PC-9 (cell line): Measurements from ENCODE around the gene CHPT1. TPM values are rescaled to one million over a fixed set of nuclear protein-coding genes. Genes with fewer than 3 reads are reported as not detected.

Experiments used
- BruUV-seq: library from RNA; stranded (reverse); fragments of 400-500 nt; replicated peaks from 2 replicates; lab custom pipeline; 2021; lab: Mats Ljungman, UMichigan
- CTCF ChIA-PET: fragments of 300-600 bp; sonication (Branson Sonifier 250); formaldehyde crosslinking; loops from one replicate; lab custom pipeline; 2022; ENCODE audit warnings: antibody characterized with exemption; lab: Charles Lee
- POLR2A ChIA-PET: fragments of 300-600 bp; sonication (Branson Sonifier 250); formaldehyde crosslinking; loops from one replicate; lab custom pipeline; 2022; ENCODE audit warnings: antibody characterized with exemption; ENCODE audit not compliant: unreplicated experiment; lab: Charles Lee
- DNase-seq, 2 experiments: peaks; one replicate each; pipeline versions ENCODE4 v3.0.0 to v3.0.0-alpha.2; 2015 to 2022; ENCODE audit warnings: mixed read lengths in 1 of 2
- H2AFZ ChIP-seq: fragments of 200-600 bp; sonication (generic); 2 replicates; pipeline ENCODE4 v1.8.1; 2017; ENCODE audit warnings: antibody characterized with exemption
- H3F3A ChIP-seq: fragments of 200-600 bp; sonication (generic); 2 replicates; pipeline ENCODE4 v1.8.1; 2017; ENCODE audit warnings: antibody characterized with exemption, mild to moderate bottlenecking, low read depth; ENCODE audit not compliant: insufficient read depth
- H3K27ac ChIP-seq: fragments of 200-600 bp; sonication (generic); 2 replicates; pipeline ENCODE4 v1.6.1; 2016; ENCODE audit warnings: mixed run types
- H3K27me3 ChIP-seq: fragments of 200-600 bp; sonication (generic); 2 replicates; pipeline ENCODE4 v1.6.1; 2016; ENCODE audit warnings: low read depth, mixed run types; ENCODE audit not compliant: insufficient read depth
- H3K36me3 ChIP-seq: fragments of 200-600 bp; sonication (generic); 2 replicates; pipeline ENCODE4 v1.6.1; 2016; ENCODE audit warnings: low read depth, mixed run types
- H3K4me1 ChIP-seq: fragments of 200-600 bp; sonication (generic); replicated peaks from 2 replicates; pipeline ENCODE4 v1.6.1; 2016; ENCODE audit warnings: mixed run types; ENCODE audit not compliant: insufficient read depth
- H3K4me2 ChIP-seq: fragments of 200-600 bp; sonication (generic); 2 replicates; pipeline ENCODE4 v1.6.1; 2017; ENCODE audit warnings: mixed run types
- H3K4me3 ChIP-seq: fragments of 200-600 bp; sonication (generic); 2 replicates; pipeline ENCODE4 v1.6.1; 2016; ENCODE audit warnings: mixed run types
- H3K79me2 ChIP-seq: fragments of 200-600 bp; sonication (generic); 2 replicates; pipeline ENCODE4 v1.6.1; 2017; ENCODE audit warnings: low read depth, mixed run types
- H3K9me2 ChIP-seq: fragments of 200-600 bp; sonication (generic); 2 replicates; pipeline ENCODE4 v1.8.1; 2017; ENCODE audit warnings: mild to moderate bottlenecking; ENCODE audit not compliant: insufficient read depth
- H3K9me3 ChIP-seq: fragments of 200-600 bp; sonication (generic); 2 replicates; pipeline ENCODE4 v1.8.1; 2016; ENCODE audit warnings: low read depth; ENCODE audit not compliant: insufficient read depth
- H4K20me1 ChIP-seq: fragments of 200-600 bp; sonication (generic); 2 replicates; pipeline ENCODE4 v1.8.1; 2017; ENCODE audit not compliant: insufficient read depth
- EZH2 ChIP-seq: fragments of 200-600 bp; sonication (generic); IDR thresholded peaks from 2 replicates; pipeline ENCODE4 v1.8.0; 2017; ENCODE audit warnings: antibody characterized with exemption, low read depth
- intact Hi-C: fragments of 100-400 bp; cut with micrococcal nuclease; formaldehyde crosslinking; loops from one replicate; pipeline ENCODE4 v1.10.0; 2022; ENCODE audit not compliant: unreplicated experiment
- total RNA-seq: library from RNA; stranded (reverse); gene quantifications from 2 replicates; pipeline ENCODE4 v1.2.3, GENCODE V29; 2021
- TF ChIP-seq, protein P1 (sequence below): fragments of 200-600 bp; sonication (generic); conservative IDR thresholded peaks from 2 replicates; pipeline ENCODE4 v1.6.1; 2017; ENCODE audit warnings: mixed run types, antibody characterized with exemption, mild to moderate bottlenecking, moderate library complexity

CHPT1 gene
- total RNA-seq, 1 experiment from 2014 or later: 6.1 TPM

DNA sequence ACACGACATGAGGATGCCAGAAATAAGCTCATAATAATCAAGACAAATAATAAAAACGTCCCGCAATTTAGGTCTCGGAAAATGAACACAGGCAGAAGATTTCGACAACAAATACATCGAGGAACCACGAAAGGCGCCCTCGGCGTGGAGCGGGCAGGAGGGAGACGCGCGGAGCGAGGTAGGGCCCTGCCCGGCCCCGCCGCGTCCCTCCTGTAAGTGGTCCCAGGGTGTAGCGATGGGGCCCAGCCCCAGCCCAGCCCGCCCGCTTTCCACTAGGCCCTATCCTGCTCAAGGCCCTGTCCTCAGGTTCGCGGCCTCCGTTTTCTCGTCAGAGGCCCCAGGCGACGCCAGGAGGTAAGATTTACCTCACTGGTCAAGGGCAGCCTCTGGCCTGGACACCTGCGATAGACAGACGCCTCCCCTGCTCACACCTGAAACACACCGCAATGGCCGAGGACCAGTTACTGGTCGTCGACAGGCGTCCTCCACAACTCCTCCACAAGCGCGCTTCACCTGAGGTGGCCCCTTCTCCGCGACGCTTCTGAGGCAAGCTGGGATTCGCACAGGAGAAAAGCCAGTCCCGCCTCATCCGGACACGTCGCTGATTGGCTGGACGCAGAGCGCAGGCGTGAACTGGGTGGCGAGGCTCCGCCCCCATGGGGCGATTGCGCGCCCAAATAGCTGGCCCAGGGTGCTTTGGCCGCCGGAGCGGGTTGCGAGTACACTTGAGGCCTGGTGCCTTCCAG, 41.7 kb downstream of the CHPT1 start, which contains the start of gene SYCP3:
TSS of gene SYCP3 (minus strand) at position 543 of the 746 bp plus-strand sequence. CDS start 1,527 bp downstream, outside the sequence.
- no peak for TF ChIP-seq EZH2
- TF ChIP-seq, protein P1, sequence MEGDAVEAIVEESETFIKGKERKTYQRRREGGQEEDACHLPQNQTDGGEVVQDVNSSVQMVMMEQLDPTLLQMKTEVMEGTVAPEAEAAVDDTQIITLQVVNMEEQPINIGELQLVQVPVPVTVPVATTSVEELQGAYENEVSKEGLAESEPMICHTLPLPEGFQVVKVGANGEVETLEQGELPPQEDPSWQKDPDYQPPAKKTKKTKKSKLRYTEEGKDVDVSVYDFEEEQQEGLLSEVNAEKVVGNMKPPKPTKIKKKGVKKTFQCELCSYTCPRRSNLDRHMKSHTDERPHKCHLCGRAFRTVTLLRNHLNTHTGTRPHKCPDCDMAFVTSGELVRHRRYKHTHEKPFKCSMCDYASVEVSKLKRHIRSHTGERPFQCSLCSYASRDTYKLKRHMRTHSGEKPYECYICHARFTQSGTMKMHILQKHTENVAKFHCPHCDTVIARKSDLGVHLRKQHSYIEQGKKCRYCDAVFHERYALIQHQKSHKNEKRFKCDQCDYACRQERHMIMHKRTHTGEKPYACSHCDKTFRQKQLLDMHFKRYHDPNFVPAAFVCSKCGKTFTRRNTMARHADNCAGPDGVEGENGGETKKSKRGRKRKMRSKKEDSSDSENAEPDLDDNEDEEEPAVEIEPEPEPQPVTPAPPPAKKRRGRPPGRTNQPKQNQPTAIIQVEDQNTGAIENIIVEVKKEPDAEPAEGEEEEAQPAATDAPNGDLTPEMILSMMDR: no peak
- no peak within 1 kb of the TSS for H3K4me3 ChIP-seq
- intact Hi-C loops: no loop called here
- H3F3A ChIP-seq: no peaks in the 10 kb centered on the region
- no TSS peak for BruUV-seq
- H3K4me1 ChIP-seq: no peaks in the 10 kb centered on the region
- no peaks in the 10 kb centered on the region for H3K79me2 ChIP-seq
- no peaks in the 10 kb centered on the region for H3K9me2 ChIP-seq
- DNase-seq: no peak
- ChIA-PET CTCF (no interaction called here), POLR2A (interaction anchor here (0.7 kb wide), 1 partner anchor 24 kb away, joined by 3 read pairs; no protein-coding TSS in a partner anchor)
- H2AFZ ChIP-seq: no peak within 1 kb of the TSS
- no peak within 1 kb of the TSS for H3K27ac ChIP-seq
- no peaks in the 10 kb centered on the region for H3K27me3 ChIP-seq
- no peaks in the 10 kb centered on the region for H3K36me3 ChIP-seq
- H3K4me2 ChIP-seq: no peak within 1 kb of the TSS
- H3K9me3 ChIP-seq: no peaks in the 10 kb centered on the region
- no peaks in the 10 kb centered on the region for H4K20me1 ChIP-seq

DNA sequence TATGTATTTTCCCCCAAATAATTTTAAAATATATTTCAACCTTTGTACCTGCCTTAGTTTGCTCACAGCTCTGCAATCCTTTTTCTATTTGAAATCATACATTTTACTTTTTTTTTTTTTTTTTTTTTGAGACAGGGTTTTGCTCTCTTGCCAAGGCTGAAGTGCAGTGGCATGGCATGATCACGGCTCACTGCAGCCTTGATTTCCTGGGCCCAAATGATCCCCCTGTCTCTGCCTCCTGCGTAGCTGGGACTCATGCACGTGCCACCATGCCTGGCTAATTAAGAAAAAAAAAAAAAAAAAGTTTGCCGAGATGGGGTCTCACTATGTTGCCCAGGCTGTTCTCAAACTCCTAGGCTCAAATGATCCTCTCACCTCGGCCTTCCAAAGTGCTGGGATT, 43.1 kb downstream of the CHPT1 start:
- H3K4me3 ChIP-seq: no peak overlapping the region
- intact Hi-C loops: no loop called here
- CTCF ChIA-PET: interaction anchor here (0.6 kb wide), 1 partner anchor 772 kb away, joined by 5 read pairs; no protein-coding TSS in a partner anchor
- no peaks in the 10 kb centered on the region for H3K79me2 ChIP-seq
- no peaks in the 10 kb centered on the region for H3K4me1 ChIP-seq
- no peaks in the 10 kb centered on the region for H3K9me2 ChIP-seq
- TF ChIP-seq EZH2: no peak
- TF ChIP-seq, protein P1: no peak
- no peaks in the 10 kb centered on the region for H3K36me3 ChIP-seq
- H3K4me2 ChIP-seq: no peak overlapping the region
- POLR2A ChIA-PET: no interaction called here
- no peaks in the 10 kb centered on the region for H3K27me3 ChIP-seq
- H3F3A ChIP-seq: no peaks in the 10 kb centered on the region
- BruUV-seq: no TSS peak
- H3K9me3 ChIP-seq: no peaks in the 10 kb centered on the region
- H3K27ac ChIP-seq: no peak overlapping the region
- no peaks in the 10 kb centered on the region for H4K20me1 ChIP-seq
- DNase-seq: no peak
- H2AFZ ChIP-seq: no peak overlapping the region

DNA sequence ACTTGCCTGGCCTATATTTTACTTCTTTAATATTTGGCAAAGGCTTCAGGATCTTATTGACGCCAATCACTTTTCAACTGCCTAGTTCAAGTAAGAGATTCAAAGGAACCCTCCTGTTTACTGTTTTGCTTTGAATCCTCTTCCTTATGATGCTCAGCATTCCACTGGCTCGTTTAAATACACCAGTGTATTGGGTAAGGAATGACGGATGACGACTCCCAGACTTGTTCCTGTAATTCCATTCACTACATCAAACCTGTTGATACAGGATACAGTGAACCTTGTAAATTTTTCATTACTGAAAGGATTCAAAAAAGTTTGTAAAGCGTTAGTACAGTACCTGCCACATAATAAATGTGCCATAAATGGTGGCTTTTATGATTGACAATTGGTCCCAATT, 43.5 kb downstream of the CHPT1 start:
- H3K79me2 ChIP-seq: no peaks in the 10 kb centered on the region
- no peaks in the 10 kb centered on the region for H3K9me3 ChIP-seq
- TF ChIP-seq, protein P1: no peak
- no peak for TF ChIP-seq EZH2
- H3K27me3 ChIP-seq: no peaks in the 10 kb centered on the region
- no peak overlapping the region for H3K4me3 ChIP-seq
- H3K36me3 ChIP-seq: no peaks in the 10 kb centered on the region
- no peak overlapping the region for H3K27ac ChIP-seq
- H3K4me2 ChIP-seq: no peak overlapping the region
- H3K9me2 ChIP-seq: no peaks in the 10 kb centered on the region
- H2AFZ ChIP-seq: no peak overlapping the region
- no peaks in the 10 kb centered on the region for H3K4me1 ChIP-seq
- ChIA-PET CTCF (no interaction called here), POLR2A (no interaction called here)
- no TSS peak for BruUV-seq
- no peak for DNase-seq
- no peaks in the 10 kb centered on the region for H3F3A ChIP-seq
- no peaks in the 10 kb centered on the region for H4K20me1 ChIP-seq
- intact Hi-C loops: no loop called here
